Mammary epithelial cell (primary cell): ENCODE data around the gene NPR3.

Experiments
- EZH2 ChIP-seq: IDR thresholded peaks from 2 replicates; pipeline ENCODE4 v1.6.1; 2012; ENCODE audit warnings: low read length, inconsistent platforms, borderline replicate concordance
- TF ChIP-seq, protein P1 (sequence below), 2 donors: IDR thresholded peaks in 1 of 2; conservative IDR thresholded peaks in 1 of 2; 2 replicates each; pipeline ENCODE4 v1.5.1; 2011 to 2012; ENCODE audit warnings: inconsistent platforms in 2 of 2, low read length in 2 of 2, mild to moderate bottlenecking in 2 of 2, control low read depth in 1 of 2, low read depth in 1 of 2; ENCODE audit not compliant: insufficient read depth in 1 of 2; ENCODE audit errors: extremely low read depth in 1 of 2

DNA sequence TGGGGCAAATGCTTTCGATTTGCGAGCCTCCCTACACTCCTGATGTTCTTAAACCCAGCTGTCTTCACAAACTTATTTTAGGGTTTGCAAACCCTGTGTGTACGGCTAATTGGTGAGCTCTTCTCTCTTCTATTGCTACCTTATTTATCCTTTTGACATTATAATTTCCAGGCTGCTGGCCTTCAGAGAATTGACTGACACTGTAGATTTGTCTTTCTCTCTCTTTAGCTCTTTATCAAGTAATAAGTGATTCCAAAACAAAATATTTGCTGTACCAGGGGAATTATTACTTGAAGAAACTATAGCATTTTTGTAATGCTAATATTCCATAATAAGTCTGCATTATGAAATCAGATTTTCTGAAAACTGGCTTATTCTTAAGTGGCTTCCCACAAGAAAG lies 92.5 kb downstream of the NPR3 start:
- TF ChIP-seq, protein P1, sequence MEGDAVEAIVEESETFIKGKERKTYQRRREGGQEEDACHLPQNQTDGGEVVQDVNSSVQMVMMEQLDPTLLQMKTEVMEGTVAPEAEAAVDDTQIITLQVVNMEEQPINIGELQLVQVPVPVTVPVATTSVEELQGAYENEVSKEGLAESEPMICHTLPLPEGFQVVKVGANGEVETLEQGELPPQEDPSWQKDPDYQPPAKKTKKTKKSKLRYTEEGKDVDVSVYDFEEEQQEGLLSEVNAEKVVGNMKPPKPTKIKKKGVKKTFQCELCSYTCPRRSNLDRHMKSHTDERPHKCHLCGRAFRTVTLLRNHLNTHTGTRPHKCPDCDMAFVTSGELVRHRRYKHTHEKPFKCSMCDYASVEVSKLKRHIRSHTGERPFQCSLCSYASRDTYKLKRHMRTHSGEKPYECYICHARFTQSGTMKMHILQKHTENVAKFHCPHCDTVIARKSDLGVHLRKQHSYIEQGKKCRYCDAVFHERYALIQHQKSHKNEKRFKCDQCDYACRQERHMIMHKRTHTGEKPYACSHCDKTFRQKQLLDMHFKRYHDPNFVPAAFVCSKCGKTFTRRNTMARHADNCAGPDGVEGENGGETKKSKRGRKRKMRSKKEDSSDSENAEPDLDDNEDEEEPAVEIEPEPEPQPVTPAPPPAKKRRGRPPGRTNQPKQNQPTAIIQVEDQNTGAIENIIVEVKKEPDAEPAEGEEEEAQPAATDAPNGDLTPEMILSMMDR (conservative IDR thresholded peaks at IDR 0.05 in 1 of 2, IDR thresholded peaks at IDR 0.05 in 1 of 2; ENCODE audit: extremely low read depth in 1 of 2, insufficient read depth in 1 of 2, low read depth in 1 of 2, low read length in 2 of 2): no peak
- TF ChIP-seq EZH2: no peak
